Measurements from ENCODE around the gene CNTRL.

CNTRL gene

GRCh38 chr9:121197132-121197531 lies 122.4 kb downstream of the CNTRL start:
- TF ChIP-seq CTCF (IDR thresholded peaks at IDR 0.05; ENCODE audit: control insufficient read depth, extremely low read depth, insufficient read depth): no peak
- H3K4me3 ChIP-seq (ENCODE audit: low read depth, low read length): no peak overlapping the region
- no peak for DNase-seq (ENCODE audit: low read depth)

- no peak overlapping the region for H3K4me3 ChIP-seq (ENCODE audit: low read depth, low read length)
- TF ChIP-seq CTCF (IDR thresholded peaks at IDR 0.05; ENCODE audit: control insufficient read depth, extremely low read depth, insufficient read depth): no peak
- no peak for DNase-seq (ENCODE audit: low read depth)
Measured at GRCh38 chr9:121198512-121199042, 123.8 kb downstream of the CNTRL start.

GRCh38 chr9:121199921-121200320 lies 125.2 kb downstream of the CNTRL start:
- H3K4me3 ChIP-seq (ENCODE audit: low read depth, low read length): peak overlapping the region; percentile 84
- no peak for TF ChIP-seq CTCF (IDR thresholded peaks at IDR 0.05; ENCODE audit: control insufficient read depth, extremely low read depth, insufficient read depth)
- DNase-seq (ENCODE audit: low read depth): no peak

- DNase-seq (ENCODE audit: low read depth): no peak
- TF ChIP-seq CTCF (IDR thresholded peaks at IDR 0.05; ENCODE audit: control insufficient read depth, extremely low read depth, insufficient read depth): no peak
- peak overlapping the region; percentile 84 for H3K4me3 ChIP-seq (ENCODE audit: low read depth, low read length)
Measured at GRCh38 chr9:121200356-121200755, 125.6 kb downstream of the CNTRL start.

- TF ChIP-seq CTCF (IDR thresholded peaks at IDR 0.05; ENCODE audit: control insufficient read depth, extremely low read depth, insufficient read depth): no peak
Measured at GRCh38 chr9:121201045-121201737, 126.4 kb downstream of the CNTRL start.

GRCh38 chr9:121201738-121202533 lies 127.2 kb downstream of the CNTRL start, which contains the start of gene RAB14:
Gene RAB14, minus strand, starts transcription at chr9:121201869. Its CDS starts 8,457 bp downstream, at chr9:121193412.
- TF ChIP-seq CTCF (IDR thresholded peaks at IDR 0.05; ENCODE audit: control insufficient read depth, extremely low read depth, insufficient read depth): peak; percentile 72
- peak within 1 kb of the TSS; percentile 84 for H3K4me3 ChIP-seq (ENCODE audit: low read depth, low read length)
- peak; percentile 92 for DNase-seq (ENCODE audit: low read depth)

More at GRCh38 chr9:121201045-121201737, 126.4 kb downstream of the CNTRL start:
- DNase-seq (ENCODE audit: low read depth): no peak
- H3K4me3 ChIP-seq (ENCODE audit: low read depth, low read length): peak overlapping the region; percentile 84

All from LNCaP clone FGC (cell line).